Mammary epithelial cell (primary cell): ENCODE measurements around the gene KRTAP9-1.

ENCODE experiments used
- CTCF ChIP-seq, 2 donors: IDR thresholded peaks in 1 of 2; conservative IDR thresholded peaks in 1 of 2; 2 replicates each; pipeline ENCODE4 v1.5.1; 2011 to 2012; ENCODE audit warnings: inconsistent platforms in 2 of 2, low read length in 2 of 2, mild to moderate bottlenecking in 2 of 2, control low read depth in 1 of 2, low read depth in 1 of 2; ENCODE audit not compliant: insufficient read depth in 1 of 2; ENCODE audit errors: extremely low read depth in 1 of 2
- EZH2 ChIP-seq: IDR thresholded peaks from 2 replicates; pipeline ENCODE4 v1.6.1; 2012; ENCODE audit warnings: low read length, inconsistent platforms, borderline replicate concordance

DNA sequence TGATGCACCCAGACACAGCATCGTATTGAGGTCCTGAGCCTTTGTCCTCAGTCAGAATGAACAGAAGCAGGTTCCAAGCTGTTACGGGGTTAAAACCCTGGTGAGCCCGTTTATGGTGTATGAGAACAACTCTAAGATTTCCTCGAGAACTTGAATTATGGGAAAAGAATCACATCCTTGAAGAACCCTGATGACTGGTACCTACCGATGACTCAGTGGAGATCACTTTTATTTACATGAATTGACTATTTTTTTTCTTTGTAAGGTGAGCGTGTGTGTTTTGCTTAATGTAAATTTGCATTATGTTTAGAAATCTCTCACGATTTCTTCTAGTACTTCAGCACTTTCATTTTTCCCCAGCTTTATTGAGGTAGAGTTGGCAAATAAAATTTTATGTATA, 25.9 kb upstream of the KRTAP9-1 start:
- TF ChIP-seq CTCF (conservative IDR thresholded peaks at IDR 0.05 in 1 of 2, IDR thresholded peaks at IDR 0.05 in 1 of 2; ENCODE audit: extremely low read depth in 1 of 2, insufficient read depth in 1 of 2, low read depth in 1 of 2, low read length in 2 of 2) = no peak
- TF ChIP-seq EZH2 = no peak
